H1 (cell line): ENCODE results near the gene PARD3. TPM values are rescaled to one million over a fixed set of nuclear protein-coding genes. Genes with fewer than 3 reads are reported as not detected.

Experiments
- BCL11A ChIP-seq, 2 experiments: IDR thresholded peaks; one replicate each; pipeline ENCODE4 v1.6.1; 2011; ENCODE audit warnings: low read depth in 2 of 2, low read length in 2 of 2, mild to moderate bottlenecking in 2 of 2
- CTBP2 ChIP-seq: IDR thresholded peaks from 2 replicates; pipeline ENCODE4 v1.7.0; 2011; ENCODE audit warnings: borderline replicate concordance, mild to moderate bottlenecking, moderate library complexity, mixed read lengths, low read length; ENCODE audit not compliant: insufficient read depth, insufficient read length
- polyA plus RNA-seq, 7 experiments: library from polyadenylated mRNA; depleted of rRNA in 3 of 7; stranded (reverse) in 5 of 7; unstranded in 2 of 7; fragments of >200 nt in 5 of 7; fragments of 200-250 nt in 2 of 7; gene quantifications; 1 replicate in 5 of 7; 2 replicates in 1 of 7; 4 replicates in 1 of 7; pipeline versions ENCODE4 v1.2.1 to v1.2.3, GENCODE V29; 2011 to 2013; ENCODE audit warnings: missing spikeins in 2 of 7, mixed read lengths in 2 of 7
- total RNA-seq: library from RNA; stranded (reverse); fragmentation: NEBNext Ultra II Directional; extraction: Animal tissue kit (Norgen Biotek cat#: 25700); gene quantifications from 2 replicates; pipeline ENCODE4 v1.2.1, GENCODE V29; 2021

PARD3 gene
- total and polyA plus RNA-seq, 2 of the 8 experiments (the other 6 are each of a cell fraction or from before 2014, with no cell fraction given) = 19.7 to 49.1 TPM

DNA sequence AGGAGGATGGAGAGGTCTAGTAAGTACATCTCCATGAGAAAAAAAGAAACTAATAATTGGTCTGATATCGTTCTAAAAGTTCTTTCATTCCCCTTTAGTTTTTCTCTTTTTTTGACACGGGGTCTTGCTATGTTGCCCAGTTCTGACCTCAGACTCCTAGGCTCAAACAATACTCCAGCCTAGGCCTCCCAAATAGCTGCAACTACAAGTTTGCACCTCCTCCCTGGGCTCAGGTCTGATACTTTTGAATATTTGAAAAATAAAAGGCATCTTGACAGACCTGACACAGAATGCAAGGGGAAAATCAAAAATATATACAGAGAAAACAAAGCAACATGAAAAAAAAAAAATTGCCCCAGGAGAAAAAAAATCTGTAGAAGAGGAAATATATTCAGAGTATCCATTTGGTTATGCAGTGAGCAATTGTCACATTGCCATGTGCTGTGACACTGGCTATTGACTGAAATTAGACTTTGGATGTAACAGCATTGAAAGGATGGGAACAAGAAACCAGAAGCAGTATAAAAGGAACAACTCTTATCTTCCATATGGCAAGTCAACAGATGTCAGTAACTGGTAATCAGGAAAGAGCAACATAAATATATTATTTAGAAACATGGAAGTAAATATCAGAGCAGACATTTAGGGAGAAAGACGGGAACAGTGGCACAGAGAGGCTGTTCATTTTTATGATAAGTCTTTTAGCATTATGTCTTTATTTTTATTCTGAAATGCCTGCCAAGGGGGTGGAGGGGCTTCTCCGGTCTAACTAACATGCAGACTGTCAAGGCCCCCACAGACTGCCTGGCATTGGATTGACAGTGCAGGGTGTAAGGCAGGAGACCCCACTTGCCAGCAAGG, 408.4 kb downstream of the PARD3 start (continued):
- TF ChIP-seq BCL11A (IDR thresholded peaks at IDR 0.05; ENCODE audit: low read depth in 2 of 2, low read length in 2 of 2) (no peak), CTBP2 (no peak)
